ENCODE results near the gene ACER1.

DNA sequence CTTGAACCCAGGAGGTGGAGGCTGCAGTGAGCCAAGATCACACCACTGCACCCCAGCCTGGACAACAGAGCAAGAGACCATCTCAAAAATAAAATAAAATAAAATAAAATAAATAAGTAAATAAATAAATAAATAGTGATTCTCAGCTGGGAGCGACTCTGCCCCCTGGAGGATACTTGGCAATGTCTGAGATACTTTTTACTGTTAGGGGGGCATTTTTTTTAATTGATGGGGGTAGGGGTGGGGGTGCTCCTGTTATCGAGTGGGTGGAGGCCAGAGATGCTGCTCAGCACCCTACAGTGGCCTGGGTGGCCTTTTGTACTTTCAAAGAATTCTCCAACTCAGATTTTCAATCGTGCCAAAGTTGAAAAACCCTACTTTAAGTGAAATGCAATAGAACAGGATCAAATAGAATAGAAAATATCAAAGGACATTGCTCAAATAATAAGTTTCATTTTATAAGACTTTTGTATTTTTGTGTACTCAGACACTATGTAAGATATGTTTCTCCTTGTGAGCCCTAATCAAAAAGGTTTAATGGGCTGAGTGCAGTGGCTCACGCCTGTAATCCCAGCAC, 20.8 kb upstream of the ACER1 start:
- no peak for TF ChIP-seq POLR2A (IDR thresholded peaks at IDR 0.05)
- TF ChIP-seq, protein P1, sequence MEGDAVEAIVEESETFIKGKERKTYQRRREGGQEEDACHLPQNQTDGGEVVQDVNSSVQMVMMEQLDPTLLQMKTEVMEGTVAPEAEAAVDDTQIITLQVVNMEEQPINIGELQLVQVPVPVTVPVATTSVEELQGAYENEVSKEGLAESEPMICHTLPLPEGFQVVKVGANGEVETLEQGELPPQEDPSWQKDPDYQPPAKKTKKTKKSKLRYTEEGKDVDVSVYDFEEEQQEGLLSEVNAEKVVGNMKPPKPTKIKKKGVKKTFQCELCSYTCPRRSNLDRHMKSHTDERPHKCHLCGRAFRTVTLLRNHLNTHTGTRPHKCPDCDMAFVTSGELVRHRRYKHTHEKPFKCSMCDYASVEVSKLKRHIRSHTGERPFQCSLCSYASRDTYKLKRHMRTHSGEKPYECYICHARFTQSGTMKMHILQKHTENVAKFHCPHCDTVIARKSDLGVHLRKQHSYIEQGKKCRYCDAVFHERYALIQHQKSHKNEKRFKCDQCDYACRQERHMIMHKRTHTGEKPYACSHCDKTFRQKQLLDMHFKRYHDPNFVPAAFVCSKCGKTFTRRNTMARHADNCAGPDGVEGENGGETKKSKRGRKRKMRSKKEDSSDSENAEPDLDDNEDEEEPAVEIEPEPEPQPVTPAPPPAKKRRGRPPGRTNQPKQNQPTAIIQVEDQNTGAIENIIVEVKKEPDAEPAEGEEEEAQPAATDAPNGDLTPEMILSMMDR (IDR thresholded peaks at IDR 0.05), result no peak

Data from ovary (tissue), 3 donors.